Activated CD4-positive, alpha-beta T cell treated with anti-CD3 and anti-CD28 coated beads, Interleukin-2, Interleukin-6, amounts not matched to agents 100 ng/mL and 50 ng/mL, durations not matched to agents 16 hours and 8 hours (primary cell): ENCODE data around the gene CD74.
A peak's percentile ranks its signal among the peaks of the same experiment; 100 is the strongest.
"Not testable (repeated sequence)": the region's sequence is repeated elsewhere in the genome, so short reads cannot be mapped to it uniquely, and the experiment has no call there.

Experiments
- DNase-seq: peaks from one replicate; pipeline ENCODE4 v3.0.0-alpha.2; 2020

Gene CD74

DNA sequence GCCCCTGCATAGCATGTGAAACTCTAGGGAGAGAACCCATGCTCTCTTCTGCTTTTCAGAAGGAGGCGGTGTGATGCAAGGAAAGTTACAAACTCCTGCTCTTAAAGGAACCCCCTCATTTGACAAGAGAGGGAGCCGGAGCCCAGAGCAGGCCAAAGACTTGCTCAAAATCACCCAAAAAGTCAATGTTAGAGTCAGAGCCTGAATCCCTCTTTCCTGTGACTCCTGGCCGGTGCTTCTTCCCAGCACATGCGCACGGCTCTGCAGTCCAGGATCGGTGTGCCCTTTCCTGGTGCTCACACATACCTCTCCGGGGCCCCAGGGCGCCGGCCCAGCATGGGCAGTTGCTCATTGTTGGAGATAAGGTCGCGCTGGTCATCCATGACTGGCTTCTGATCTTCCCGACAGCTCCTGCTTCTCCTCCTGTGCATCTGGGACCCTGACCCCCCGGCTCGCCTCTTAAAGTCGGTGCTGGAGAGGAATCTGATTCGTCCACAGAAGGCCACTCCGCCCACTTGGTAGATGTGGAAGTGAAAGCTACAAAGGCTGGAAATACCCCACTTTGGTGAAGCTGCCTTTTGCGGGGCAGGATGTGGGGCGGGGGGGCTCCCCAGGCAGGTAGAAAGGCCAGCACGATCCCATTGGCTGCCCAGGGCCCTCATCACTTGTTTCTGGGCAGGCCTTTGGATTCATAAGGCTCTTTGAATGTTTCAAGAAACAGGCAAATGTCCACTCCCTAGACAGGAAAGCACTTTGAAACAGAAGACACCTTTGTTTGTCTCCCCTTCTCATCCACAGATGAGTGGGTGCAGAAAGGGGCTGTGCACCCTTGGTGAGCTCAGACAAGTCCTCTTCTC is at the start of gene CD74:
Gene CD74 (minus strand): TSS at position 592 of the 857 bp plus-strand sequence. CDS start 161 bp downstream, at position 431.
- peak; percentile 98 for DNase-seq

GRCh38 chr5:150461231-150461630 is 48.5 kb upstream of the CD74 start:
- DNase-seq, result no peak

- DNase-seq, result no peak
Observed at GRCh38 chr5:150460781-150461180, 48.1 kb upstream of the CD74 start.

DNA sequence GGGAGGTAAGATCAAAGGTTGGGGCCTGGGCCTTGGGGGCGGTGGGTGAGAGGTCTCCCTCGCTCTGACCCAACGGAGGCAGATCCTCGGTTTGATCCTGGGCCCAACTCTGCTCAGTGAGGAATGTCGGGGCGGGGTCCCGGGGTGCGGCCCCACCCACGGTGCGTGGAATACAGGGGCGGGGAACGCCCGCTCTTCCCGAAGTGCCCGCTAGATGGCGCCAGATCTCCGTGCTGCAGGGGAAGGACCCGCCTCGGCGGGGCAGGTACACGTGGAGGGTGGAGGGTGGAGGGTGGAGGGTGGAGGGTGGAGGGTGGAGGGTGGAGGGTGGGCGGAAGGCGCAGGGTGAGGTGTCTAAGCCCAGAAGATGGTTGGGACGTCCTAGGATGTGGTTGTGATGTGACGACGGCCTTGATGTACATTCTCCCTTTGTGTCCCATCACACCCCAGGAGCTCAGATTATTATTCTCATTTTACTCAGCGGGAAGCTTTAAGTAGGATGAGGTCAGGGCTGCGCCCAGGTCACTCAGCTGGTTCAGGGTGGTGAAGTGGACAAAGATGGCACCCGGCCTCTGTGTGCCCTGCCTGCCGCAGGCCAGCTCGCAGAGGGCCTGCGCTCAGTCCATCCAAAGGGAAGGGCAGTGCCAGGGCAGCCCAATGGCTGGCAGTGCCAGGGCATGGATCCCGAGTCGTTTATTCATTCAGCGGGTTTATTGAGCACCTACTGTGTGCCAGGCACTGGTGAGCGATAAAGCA is 46.3 kb upstream of the CD74 start:
- DNase-seq, result peak; percentile 91

DNA sequence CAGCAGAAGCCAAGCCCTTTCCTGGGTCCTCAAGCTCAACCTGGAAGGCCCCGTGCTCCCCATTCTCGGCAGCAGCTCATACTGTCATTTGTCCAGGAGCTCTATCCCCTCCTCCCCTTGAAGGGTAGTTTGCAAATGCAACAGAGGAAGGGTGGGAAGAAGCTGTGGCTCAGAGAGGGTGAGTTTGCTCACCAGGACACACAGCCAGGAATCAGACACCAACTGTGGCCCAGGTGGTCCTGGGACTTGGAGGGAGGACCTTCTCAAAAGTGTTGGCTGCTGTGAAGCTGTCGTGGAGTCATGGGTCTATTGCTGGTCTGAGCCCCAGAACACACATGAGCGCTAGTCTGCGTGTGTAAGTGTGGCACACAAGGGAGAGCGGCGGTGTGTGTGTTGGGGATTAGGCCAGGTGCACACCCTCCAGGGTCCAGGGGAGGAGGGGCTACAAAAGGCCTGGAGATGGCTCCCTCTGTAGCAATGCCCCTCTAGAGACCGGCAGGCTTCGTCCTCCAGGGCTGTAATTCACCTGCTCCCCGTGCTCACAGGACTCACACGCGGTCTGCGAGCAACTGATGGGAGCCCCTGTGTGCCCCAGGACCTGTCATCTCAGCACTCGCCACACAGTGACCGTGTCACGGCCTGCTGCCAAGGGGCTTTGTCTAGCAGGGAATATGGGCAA is 45.0 kb upstream of the CD74 start:
- no peak for DNase-seq

- no peak for DNase-seq
Observed at GRCh38 chr5:150457121-150457520, 44.4 kb upstream of the CD74 start.

- DNase-seq, result no peak
Observed at GRCh38 chr5:150454492-150455229, 42.0 kb upstream of the CD74 start.

DNA sequence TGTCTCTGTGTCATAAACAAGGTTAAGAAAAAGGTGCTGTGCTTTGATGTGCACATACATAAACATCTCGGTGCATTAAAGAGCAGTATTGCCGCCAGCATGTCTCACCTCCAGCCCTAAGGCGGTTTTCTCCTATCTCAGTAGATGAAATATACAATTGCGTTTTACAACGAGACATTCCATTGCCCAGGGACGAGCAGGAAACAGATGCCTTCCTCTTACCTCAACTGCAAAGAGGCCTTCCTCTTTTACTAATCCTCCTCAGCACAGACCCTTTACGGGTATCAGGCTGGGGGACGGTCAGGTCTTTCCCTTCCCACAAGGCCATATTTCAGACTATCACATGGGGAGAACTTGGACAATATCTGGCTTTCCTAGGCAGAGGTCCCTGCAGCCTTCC is 41.3 kb upstream of the CD74 start:
- not testable (repeated sequence) for DNase-seq

DNA sequence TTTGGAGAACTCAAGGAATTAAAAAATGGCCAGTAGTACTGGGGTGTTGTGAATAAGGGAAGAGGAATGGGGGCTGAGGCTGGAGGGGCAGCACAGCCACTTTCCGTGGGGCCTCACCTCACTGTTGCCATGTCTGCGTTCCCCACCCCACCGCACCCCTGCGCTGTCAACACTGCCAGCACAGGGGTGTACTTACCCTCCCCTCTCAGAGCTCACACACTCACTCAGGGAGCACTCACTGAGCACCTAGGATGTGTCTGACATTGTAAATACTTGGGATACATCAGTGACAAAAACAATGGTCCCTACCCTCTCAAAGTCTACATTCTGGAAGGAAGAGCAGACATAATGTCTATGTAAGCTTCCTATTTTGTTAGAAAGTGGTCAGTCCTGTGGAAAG is 40.2 kb upstream of the CD74 start:
- no peak for DNase-seq

DNA sequence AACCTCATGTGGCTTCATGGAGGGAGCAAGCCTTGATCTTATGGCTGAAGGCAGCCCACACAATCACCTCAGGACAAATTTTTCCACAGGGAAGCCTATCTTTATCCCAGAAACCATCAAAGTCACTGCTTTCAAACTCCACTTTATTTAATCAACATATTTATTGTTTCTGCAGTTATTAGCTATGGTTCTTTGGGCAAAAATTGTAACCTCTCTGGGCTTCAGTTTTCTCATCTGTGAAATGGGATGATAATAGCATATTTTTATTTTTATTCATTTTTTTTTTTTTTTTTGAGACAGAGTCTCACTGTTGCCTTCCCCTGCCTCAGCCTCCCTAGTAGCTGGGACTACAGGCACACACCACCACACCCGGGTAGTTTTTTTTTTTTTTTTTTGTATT is 38.9 kb upstream of the CD74 start:
- no peak for DNase-seq

GRCh38 chr5:150449517-150450339 is 37.0 kb upstream of the CD74 start, which contains the start of gene RPS14:
RPS14 (minus strand) TSS chr5:150449739; CDS start chr5:150447733, 2,006 bp downstream.
- peak; percentile 94 for DNase-seq

- DNase-seq, result no peak
Observed at GRCh38 chr5:150448952-150449516, 36.3 kb upstream of the CD74 start.

GRCh38 chr5:150448334-150448733 is 35.6 kb upstream of the CD74 start:
- DNase-seq, result no peak

GRCh38 chr5:150447188-150447587 is 34.5 kb upstream of the CD74 start:
- no peak for DNase-seq

DNA sequence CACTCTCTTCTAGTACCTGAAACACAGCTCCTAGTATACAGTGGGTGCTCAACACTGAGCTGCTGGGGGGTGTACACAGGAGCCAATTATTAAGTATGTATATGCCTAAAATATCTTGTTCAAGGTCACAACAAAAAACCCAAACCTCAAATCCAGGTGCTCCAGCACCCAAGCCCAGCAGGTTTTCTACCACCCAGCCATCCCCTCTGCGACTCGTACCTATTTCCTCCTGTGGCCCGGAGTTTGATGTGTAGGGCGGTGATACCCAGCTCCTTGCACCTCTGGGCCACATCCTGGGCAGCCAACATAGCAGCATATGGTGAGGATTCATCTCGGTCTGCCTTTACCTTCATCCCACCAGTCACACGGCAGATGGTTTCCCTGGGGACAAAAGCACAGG is 33.9 kb upstream of the CD74 start:
- no peak for DNase-seq

- no peak for DNase-seq
Observed at GRCh38 chr5:150446088-150446487, 33.4 kb upstream of the CD74 start.

- no peak for DNase-seq
Observed at GRCh38 chr5:150444770-150445169, 32.1 kb upstream of the CD74 start.

- no peak for DNase-seq
Observed at GRCh38 chr5:150443242-150444075, 30.7 kb upstream of the CD74 start.

DNA sequence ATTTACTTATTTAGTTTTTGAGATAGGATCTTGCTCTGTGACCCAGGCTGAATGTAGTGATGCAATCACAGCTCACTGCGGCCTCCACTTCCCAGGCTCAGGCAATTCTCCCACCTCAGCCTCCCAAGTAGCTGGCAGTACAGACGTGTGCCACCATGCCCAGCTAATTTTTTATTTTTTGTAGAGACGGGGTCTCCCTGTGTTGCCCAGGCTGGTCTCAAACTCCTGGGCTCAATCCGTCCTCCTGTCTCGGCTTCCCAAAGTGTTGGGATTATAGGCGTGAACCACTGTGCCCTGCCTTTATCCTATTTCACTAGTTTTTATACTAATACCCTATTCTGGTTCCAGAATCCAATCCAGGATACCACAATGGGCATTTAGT is 30.0 kb upstream of the CD74 start:
- DNase-seq, result no peak
